Fibroblast of the aortic adventitia (primary cell): ENCODE data around the gene DCTN3. TPM values are rescaled to one million over a fixed set of nuclear protein-coding genes. Genes with fewer than 3 reads are reported as not detected.
A peak's percentile ranks its signal among the peaks of the same experiment; 100 is the strongest.

Experiments
- DNase-seq: peaks from one replicate; pipeline ENCODE4 v3.0.0-alpha.2; 2010; ENCODE audit warnings: low read depth
- H3K4me3 ChIP-seq: 2 replicates; pipeline ENCODE4 v1.5.1; 2011; ENCODE audit warnings: low read depth, mild to moderate bottlenecking, control low read depth, low read length, moderate library complexity
- CTCF ChIP-seq: IDR thresholded peaks from 2 replicates; pipeline ENCODE4 v1.5.1; 2011; ENCODE audit warnings: mild to moderate bottlenecking, low read length, control low read depth, inconsistent platforms; ENCODE audit not compliant: insufficient read depth
- total RNA-seq: library from RNA; depleted of rRNA; stranded (reverse); fragments of >200 nt; gene quantifications from 2 replicates; pipeline ENCODE4 v1.2.3, GENCODE V29; 2012; ENCODE audit warnings: low replicate concordance

DCTN3 gene
- total RNA-seq, 1 donor = 88.1 TPM

GRCh38 chr9:34606190-34606589 is 14.1 kb downstream of the DCTN3 start:
- no peak for TF ChIP-seq CTCF

GRCh38 chr9:34603610-34604231 is 16.6 kb downstream of the DCTN3 start:
- TF ChIP-seq CTCF = peak; percentile 93
- no peak overlapping the region for H3K4me3 ChIP-seq
- DNase-seq = peak; percentile 76

More at GRCh38 chr9:34606190-34606589, 14.1 kb downstream of the DCTN3 start:
- no peak for DNase-seq
- no peak overlapping the region for H3K4me3 ChIP-seq

DNA sequence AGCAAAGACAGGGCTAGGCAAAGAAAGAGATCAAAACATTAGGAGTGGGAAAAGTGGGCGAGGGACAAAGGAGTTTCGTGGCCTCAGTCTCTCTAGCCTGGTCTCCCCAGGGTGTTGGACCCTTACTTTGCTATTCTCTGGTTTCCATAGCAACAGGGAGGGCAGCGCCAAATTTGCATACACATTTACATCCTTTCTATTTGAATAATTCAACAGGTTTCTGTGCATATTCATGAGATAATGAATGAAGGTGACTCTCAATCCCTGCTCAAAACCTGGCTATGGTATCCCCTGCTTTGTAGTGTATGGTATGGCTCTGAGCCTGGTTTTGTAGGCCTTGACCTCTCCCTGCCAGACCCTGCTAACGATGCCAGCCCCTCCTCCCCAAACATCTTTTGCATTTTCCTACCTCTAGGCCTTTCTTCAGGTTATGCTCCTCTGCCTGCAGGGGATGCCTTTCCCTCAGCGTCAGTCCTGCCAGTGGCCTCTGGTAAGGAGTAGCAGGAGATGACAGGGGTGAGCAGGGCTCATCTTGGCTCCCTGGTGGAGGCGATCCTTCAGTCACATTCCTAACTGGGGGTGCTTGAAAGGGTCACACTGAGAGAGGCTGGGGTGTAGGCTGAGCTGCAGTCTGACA is 18.2 kb downstream of the DCTN3 start:
- DNase-seq = no peak
- no peak overlapping the region for H3K4me3 ChIP-seq
- TF ChIP-seq CTCF = no peak

DNA sequence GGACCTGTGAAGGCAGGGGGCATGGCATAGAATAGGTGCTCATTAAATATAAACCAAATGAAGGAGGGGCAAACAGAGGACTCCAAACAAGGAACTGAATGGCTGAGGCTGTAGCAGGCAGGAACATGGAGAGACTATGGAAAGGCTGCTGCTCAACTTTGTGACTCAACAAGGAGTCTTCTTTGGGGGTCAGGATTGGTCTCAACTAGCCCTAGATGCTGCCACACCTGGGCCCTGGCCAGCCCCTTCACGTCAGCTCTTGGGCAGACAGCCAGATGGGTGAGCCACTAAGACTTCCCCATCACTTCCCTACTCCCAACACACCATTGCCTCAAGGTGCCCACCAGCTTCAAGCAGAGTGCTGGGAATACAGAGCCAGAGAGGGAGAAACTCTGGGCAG is 19.4 kb downstream of the DCTN3 start:
- no peak overlapping the region for H3K4me3 ChIP-seq
- no peak for DNase-seq
- no peak for TF ChIP-seq CTCF

DNA sequence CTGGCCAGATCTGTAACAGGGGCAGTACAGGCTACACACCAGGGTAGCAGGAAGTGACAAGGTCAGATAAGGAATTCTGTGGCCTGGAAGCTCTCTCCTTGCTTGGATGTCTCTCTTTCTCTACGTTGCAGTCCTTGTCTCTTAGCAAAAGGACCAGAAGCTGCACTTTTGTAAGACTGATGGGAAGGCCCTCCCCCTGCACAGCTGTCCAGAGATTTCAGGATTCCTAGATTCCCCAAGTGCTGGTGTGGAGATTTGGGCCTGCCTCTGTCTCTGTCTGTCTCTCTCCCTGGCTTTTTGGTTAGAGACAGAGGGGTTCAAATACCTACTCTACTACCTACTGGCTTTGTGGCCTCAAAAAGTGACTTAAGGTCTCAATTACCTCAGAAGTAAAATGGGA is 20.7 kb downstream of the DCTN3 start:
- no peak for DNase-seq
- no peak overlapping the region for H3K4me3 ChIP-seq
- TF ChIP-seq CTCF = no peak

DNA sequence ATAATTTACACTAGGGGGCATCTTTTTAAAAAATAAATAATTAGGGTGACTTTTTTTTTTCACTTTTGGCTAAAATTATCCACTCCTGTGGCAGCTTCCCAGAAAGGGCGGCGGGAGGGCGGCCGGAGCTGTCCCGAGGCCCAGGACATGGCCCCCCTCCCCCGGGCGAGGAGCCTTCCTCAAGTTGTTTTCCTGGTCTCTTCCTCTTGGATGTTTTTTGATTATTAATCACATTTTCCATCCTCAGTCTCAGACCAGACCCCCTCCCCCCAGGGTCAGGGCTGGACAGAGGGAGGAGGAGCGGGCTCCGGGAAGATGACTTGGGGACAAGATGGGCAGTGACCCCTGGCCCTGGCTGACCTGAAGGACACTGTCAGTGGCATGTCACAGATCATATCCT is 26.1 kb downstream of the DCTN3 start:
- DNase-seq = no peak

More for the DNA sequence above, 26.1 kb downstream of the DCTN3 start:
- no peak overlapping the region for H3K4me3 ChIP-seq
- no peak for TF ChIP-seq CTCF
